MM.1S (cell line): ENCODE data around the gene CIITA.

Source experiments
- DNase-seq: peaks from one replicate; pipeline ENCODE4 v3.0.0-alpha.2; 2015
- H2AFZ ChIP-seq: fragments of 300-600 bp; sonication (generic); 2 replicates; pipeline ENCODE4 v1.6.0; 2016; ENCODE audit warnings: antibody characterized with exemption, low read length
- H3F3A ChIP-seq: fragments of 300-600 bp; sonication (generic); 2 replicates; pipeline ENCODE4 v1.6.1; 2016; ENCODE audit warnings: mild to moderate bottlenecking, antibody characterized with exemption, low read length, moderate library complexity, mixed read lengths; ENCODE audit not compliant: insufficient read depth
- H3K27ac ChIP-seq: fragments of 300-600 bp; sonication (generic); 2 replicates; pipeline ENCODE4 v1.5.1; 2016; ENCODE audit warnings: mild to moderate bottlenecking, low read length
- H3K27me3 ChIP-seq: fragments of 300-600 bp; sonication (generic); replicated peaks from 2 replicates; pipeline ENCODE4 v1.6.0; 2016; ENCODE audit warnings: low read length; ENCODE audit not compliant: insufficient read depth
- H3K36me3 ChIP-seq: fragments of 300-600 bp; sonication (generic); replicated peaks from 2 replicates; pipeline ENCODE4 v1.6.1; 2016; ENCODE audit warnings: mild to moderate bottlenecking, low read length, mixed read lengths; ENCODE audit not compliant: insufficient read depth
- H3K4me1 ChIP-seq: fragments of 300-600 bp; sonication (generic); 2 replicates; pipeline ENCODE4 v1.6.1; 2016; ENCODE audit warnings: low read length, mixed read lengths
- H3K4me2 ChIP-seq: fragments of 300-600 bp; sonication (generic); 2 replicates; pipeline ENCODE4 v1.6.0; 2016; ENCODE audit warnings: low read depth, low read length
- H3K4me3 ChIP-seq: fragments of 300-600 bp; sonication (generic); 2 replicates; pipeline ENCODE4 v1.5.1; 2016; ENCODE audit warnings: low read length, mixed read lengths
- H3K79me2 ChIP-seq: fragments of 300-600 bp; sonication (generic); 2 replicates; pipeline ENCODE4 v1.6.1; 2016; ENCODE audit warnings: mixed run types, low read length, mixed read lengths
- H3K9ac ChIP-seq: fragments of 300-600 bp; sonication (generic); 2 replicates; pipeline ENCODE4 v1.6.1; 2016; ENCODE audit warnings: low read length, mixed read lengths
- H3K9me2 ChIP-seq: fragments of 300-600 bp; sonication (generic); replicated peaks from 2 replicates; pipeline ENCODE4 v1.6.1; 2016; ENCODE audit warnings: mild to moderate bottlenecking, low read length, mixed read lengths; ENCODE audit not compliant: insufficient read depth
- H3K9me3 ChIP-seq: fragments of 300-600 bp; sonication (generic); replicated peaks from 2 replicates; pipeline ENCODE4 v1.6.1; 2016; ENCODE audit warnings: mild to moderate bottlenecking, low read length, mixed read lengths; ENCODE audit not compliant: insufficient read depth
- H4K20me1 ChIP-seq: fragments of 300-600 bp; sonication (generic); 2 replicates; pipeline ENCODE4 v1.6.1; 2016; ENCODE audit warnings: mild to moderate bottlenecking, low read length, moderate library complexity, mixed read lengths; ENCODE audit not compliant: insufficient read depth
- EZH2 ChIP-seq: fragments of 300-600 bp; sonication (generic); optimal IDR thresholded peaks from 2 replicates; pipeline ENCODE3; 2017; ENCODE audit warnings: low read depth, mild to moderate bottlenecking, antibody characterized with exemption, low read length, mixed read lengths
- EZH2phosphoT487 ChIP-seq: fragments of 300-600 bp; sonication (generic); IDR thresholded peaks from 2 replicates; pipeline ENCODE4 v1.6.1; 2018; ENCODE audit warnings: antibody characterized with exemption, low read length
- TF ChIP-seq, protein P1 (sequence below): fragments of 300-600 bp; sonication (generic); IDR thresholded peaks from 2 replicates; pipeline ENCODE4 v1.5.1; 2016; ENCODE audit warnings: antibody characterized with exemption, low read length, mixed read lengths

Gene CIITA

DNA sequence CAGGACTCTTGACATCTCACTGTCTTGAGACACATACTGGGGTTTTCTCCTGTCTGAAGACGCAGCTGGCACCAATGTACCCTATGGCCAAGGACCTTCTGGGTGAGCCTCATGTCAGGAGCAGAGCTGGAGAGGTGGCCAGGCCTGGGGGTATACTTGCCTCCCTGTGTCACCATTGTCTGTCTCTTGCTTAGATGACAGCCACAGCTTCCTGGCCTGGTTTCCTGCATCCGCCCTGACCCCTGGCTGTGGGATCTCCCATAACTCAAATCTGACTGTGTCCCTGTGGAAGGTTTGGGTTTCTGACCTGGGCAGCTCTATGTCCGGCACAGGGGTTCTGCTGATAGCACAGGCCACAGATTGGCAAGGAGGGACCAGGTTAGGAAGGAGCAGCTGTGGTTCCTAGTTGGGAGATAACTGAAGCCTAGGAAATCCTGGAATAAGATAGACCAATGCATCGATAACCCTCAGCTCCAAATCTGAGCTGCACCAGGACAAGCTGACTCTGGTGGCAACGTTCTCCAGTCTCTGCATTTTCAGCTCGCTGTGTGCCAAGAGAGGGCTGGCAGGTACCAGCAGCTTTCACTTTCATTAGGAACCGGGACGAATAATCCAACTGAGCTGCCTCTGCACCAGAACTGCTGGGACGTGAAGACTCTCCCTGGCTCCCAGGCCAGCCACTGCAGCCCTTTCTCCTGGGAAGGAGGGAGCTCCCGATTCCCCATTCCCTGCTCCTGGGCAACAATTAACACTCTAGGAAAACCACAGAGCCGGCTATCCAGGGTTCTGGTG lies 60.3 kb downstream of the CIITA start:
- DNase-seq, result no peak
- Histone ChIP-seq H3K9me3 (no peaks in the 10 kb centered on the region), H3K27ac (no peak overlapping the region), H3K79me2 (peaks cover 76% of the 10 kb centered on the region), H3K9ac (no peak overlapping the region), H2AFZ (no peak overlapping the region), H3F3A (0 out of 2 replicates have a peak, but pooled peaks cover 6% of the 10 kb centered on the region), H4K20me1 (peaks cover 6% of the 10 kb centered on the region; the same call in 1 of the 2 replicates), H3K4me3 (no peak overlapping the region), H3K4me1 (peaks cover 29% of the 10 kb centered on the region), H3K4me2 (no peak overlapping the region), H3K9me2 (no peaks in the 10 kb centered on the region), H3K27me3 (no peaks in the 10 kb centered on the region), H3K36me3 (no peaks in the 10 kb centered on the region)
- TF ChIP-seq, protein P1, sequence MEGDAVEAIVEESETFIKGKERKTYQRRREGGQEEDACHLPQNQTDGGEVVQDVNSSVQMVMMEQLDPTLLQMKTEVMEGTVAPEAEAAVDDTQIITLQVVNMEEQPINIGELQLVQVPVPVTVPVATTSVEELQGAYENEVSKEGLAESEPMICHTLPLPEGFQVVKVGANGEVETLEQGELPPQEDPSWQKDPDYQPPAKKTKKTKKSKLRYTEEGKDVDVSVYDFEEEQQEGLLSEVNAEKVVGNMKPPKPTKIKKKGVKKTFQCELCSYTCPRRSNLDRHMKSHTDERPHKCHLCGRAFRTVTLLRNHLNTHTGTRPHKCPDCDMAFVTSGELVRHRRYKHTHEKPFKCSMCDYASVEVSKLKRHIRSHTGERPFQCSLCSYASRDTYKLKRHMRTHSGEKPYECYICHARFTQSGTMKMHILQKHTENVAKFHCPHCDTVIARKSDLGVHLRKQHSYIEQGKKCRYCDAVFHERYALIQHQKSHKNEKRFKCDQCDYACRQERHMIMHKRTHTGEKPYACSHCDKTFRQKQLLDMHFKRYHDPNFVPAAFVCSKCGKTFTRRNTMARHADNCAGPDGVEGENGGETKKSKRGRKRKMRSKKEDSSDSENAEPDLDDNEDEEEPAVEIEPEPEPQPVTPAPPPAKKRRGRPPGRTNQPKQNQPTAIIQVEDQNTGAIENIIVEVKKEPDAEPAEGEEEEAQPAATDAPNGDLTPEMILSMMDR, result no peak
- TF ChIP-seq EZH2phosphoT487 (no peak), EZH2 (no peak)

DNA sequence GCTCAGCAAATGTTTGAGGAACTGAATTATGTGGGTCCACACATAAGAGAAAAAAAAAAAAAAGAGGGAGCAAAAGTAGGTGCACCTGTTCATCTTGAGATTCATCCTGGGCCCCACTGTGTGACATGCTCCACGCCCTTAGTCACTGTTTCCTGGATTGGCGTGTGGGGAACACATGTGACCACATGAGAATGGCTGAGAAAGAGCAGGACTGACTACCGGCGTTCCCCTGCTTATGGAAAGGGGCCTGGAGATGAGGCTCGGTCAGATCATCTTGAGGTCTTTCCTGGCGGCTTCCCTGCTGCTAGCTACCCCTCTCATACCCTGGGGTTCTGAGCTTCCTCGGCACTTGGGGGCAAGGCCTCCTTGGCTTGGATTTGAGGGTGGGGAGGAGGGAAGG lies 61.3 kb downstream of the CIITA start:
- Histone ChIP-seq H4K20me1 (peaks cover 6% of the 10 kb centered on the region; the same call in 1 of the 2 replicates), H3K27me3 (no peaks in the 10 kb centered on the region), H3K27ac (no peak overlapping the region), H3F3A (0 out of 2 replicates have a peak, but pooled peaks cover 6% of the 10 kb centered on the region), H2AFZ (no peak overlapping the region), H3K9me2 (no peaks in the 10 kb centered on the region), H3K4me3 (no peak overlapping the region), H3K4me2 (no peak overlapping the region), H3K9ac (no peak overlapping the region), H3K79me2 (peaks cover 71% of the 10 kb centered on the region), H3K4me1 (peaks cover 35% of the 10 kb centered on the region), H3K9me3 (no peaks in the 10 kb centered on the region), H3K36me3 (no peaks in the 10 kb centered on the region)
- DNase-seq, result no peak
- TF ChIP-seq, protein P1, result no peak
- TF ChIP-seq EZH2phosphoT487 (no peak), EZH2 (no peak)

DNA sequence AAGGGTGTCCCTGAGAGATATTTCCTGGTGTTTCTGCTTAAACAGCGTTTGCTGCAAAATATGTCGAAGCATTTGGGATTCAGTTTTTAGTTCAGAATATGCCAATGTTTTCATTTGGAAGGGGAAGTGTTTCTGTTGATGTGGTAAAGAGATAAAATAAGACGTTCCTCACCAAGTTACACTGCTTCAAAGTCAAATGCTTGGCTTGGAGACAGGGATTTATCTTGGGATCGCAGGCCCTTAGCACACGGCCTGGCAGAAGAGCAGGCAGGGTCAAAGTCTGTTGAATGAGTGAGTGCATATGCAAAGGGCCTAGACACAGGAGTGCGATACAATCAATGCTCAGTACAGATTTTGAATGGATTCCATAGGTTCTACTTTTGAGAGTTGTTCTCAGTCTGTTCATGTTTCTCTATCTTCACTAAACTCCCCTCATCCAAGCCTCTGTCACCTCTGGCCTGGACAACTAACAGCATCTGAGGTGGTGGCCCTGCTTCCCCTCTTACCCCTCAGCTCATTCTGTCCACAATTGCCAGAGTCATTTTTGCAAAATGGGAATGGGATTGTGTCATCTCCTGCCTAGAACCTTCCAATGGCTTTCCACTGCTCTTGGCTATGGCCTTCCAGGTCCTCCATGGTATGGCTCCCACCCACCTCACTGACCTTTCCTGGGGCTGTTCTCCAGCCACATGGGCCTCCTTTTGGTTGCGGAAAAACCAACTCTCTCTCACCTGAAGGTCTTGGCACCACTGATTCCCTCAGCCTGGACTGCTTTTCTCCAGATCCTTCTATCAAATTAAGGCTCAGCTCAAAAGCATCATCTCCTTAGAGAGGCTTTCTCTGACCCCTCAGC lies 62.0 kb downstream of the CIITA start:
- DNase-seq, result no peak
- H3K79me2 ChIP-seq, result peaks cover 64% of the 10 kb centered on the region
- peak overlapping the region; percentile 91; the same call in 1 of the 2 replicates for H3K4me2 ChIP-seq
- TF ChIP-seq EZH2 (no peak), EZH2phosphoT487 (no peak)
- TF ChIP-seq, protein P1, result no peak
- no peaks in the 10 kb centered on the region for H3K9me3 ChIP-seq
- H3F3A ChIP-seq, result 0 out of 2 replicates have a peak, but pooled peaks cover 6% of the 10 kb centered on the region
- peaks cover 6% of the 10 kb centered on the region; the same call in 1 of the 2 replicates for H4K20me1 ChIP-seq
- peaks cover 38% of the 10 kb centered on the region for H3K4me1 ChIP-seq
- H3K4me3 ChIP-seq, result no peak overlapping the region
- H3K9ac ChIP-seq, result no peak overlapping the region
- H3K27ac ChIP-seq, result no peak overlapping the region
- H2AFZ ChIP-seq, result no peak overlapping the region
- no peaks in the 10 kb centered on the region for H3K9me2 ChIP-seq
- H3K27me3 ChIP-seq, result no peaks in the 10 kb centered on the region
- H3K36me3 ChIP-seq, result no peaks in the 10 kb centered on the region
